Neuron (in vitro differentiated cells): ENCODE data around the gene WASHC3.
"Not testable (repeated sequence)": the region's sequence is repeated elsewhere in the genome, so short reads cannot be mapped to it uniquely, and the experiment has no call there.

Experiments used
- H2AFZ ChIP-seq: one replicate; pipeline ENCODE4 v1.6.1; 2013; ENCODE audit warnings: low read depth, mild to moderate bottlenecking, inconsistent platforms, low read length, moderate library complexity
- H3K27me3 ChIP-seq: one replicate; pipeline ENCODE4 v1.6.1; 2013; ENCODE audit warnings: low read length; ENCODE audit not compliant: insufficient read depth
- H3K36me3 ChIP-seq: one replicate; pipeline ENCODE4 v1.6.1; 2013; ENCODE audit warnings: low read length; ENCODE audit not compliant: insufficient read depth
- H3K4me1 ChIP-seq: one replicate; pipeline ENCODE4 v1.6.1; 2013; ENCODE audit warnings: low read length; ENCODE audit not compliant: insufficient read depth
- H3K4me3 ChIP-seq: 2 replicates; pipeline ENCODE4 v1.5.1; 2013; ENCODE audit warnings: mild to moderate bottlenecking, low read length, moderate library complexity
- H3K9me3 ChIP-seq: one replicate; pipeline ENCODE4 v1.6.1; 2013; ENCODE audit warnings: low read length

Gene WASHC3

DNA sequence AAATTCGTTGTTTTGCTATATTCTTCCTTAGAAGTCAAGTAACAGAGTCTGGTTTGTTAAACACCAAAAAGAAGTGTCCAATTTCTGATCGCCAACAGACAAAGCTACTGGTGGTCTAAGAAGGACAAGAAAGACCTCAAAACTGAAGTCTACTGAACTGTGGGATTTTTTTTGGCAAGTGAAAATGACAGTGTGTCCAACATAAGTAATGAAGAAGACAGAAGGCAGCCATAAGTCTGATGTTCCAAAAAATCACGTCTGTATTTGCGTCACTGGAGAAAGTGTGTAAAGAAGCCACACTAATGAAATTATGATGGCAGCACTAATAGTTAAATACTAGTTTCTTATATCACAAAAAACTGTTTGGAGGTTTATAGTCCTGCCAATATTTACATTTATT is 32.6 kb downstream of the WASHC3 start:
- H3K27me3 ChIP-seq = no peaks in the 10 kb centered on the region
- no peaks in the 10 kb centered on the region for H3K36me3 ChIP-seq
- H3K4me3 ChIP-seq = no peak overlapping the region

DNA sequence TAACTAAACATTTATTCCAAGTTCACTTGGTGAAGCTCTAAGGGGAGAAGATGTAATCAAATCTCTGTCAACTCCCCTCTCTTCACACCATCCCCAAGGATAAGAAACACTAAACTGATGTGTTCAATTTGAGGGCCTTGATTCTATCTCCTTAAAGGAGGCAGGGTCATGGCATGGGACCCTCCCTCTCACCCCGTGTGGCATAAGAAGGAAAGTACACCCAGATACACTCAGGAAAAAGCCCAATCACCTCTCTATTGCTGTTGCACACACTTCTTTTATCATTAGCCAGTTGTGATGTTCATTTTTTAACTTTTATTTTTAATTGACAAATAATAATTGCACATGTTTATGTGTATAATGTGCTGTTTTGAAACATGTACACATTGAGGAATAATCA is 35.1 kb downstream of the WASHC3 start:
- Histone ChIP-seq H3K4me3 (no peak overlapping the region), H3K27me3 (no peaks in the 10 kb centered on the region), H3K36me3 (peaks cover 6% of the 10 kb centered on the region), H3K4me1 (no peaks in the 10 kb centered on the region), H3K9me3 (no peaks in the 10 kb centered on the region), H2AFZ (no peak overlapping the region)

More for the DNA sequence above, 32.6 kb downstream of the WASHC3 start:
- Histone ChIP-seq H2AFZ (no peak overlapping the region), H3K4me1 (no peaks in the 10 kb centered on the region), H3K9me3 (no peaks in the 10 kb centered on the region)

DNA sequence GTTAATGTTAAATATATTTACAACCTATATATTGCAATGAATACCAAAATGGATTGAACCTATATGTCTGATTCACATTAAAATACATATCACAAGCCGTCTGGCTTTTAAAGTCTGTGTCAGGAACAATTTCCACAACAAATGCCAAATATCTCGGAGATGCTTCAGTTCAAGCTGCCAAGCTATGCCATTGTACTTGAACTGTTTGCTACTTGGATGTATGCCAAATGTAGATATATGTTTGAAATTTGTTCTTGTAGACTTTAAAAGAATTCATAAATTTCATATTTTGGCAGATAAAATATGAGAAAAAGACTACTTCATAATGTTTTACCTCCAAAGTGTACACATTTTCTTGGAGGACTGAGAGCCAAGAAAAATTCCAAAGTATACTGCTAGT is 37.0 kb downstream of the WASHC3 start:
- Histone ChIP-seq H3K4me1 (no peaks in the 10 kb centered on the region), H3K9me3 (no peaks in the 10 kb centered on the region), H3K27me3 (no peaks in the 10 kb centered on the region), H2AFZ (no peak overlapping the region), H3K36me3 (peaks cover 6% of the 10 kb centered on the region), H3K4me3 (no peak overlapping the region)

DNA sequence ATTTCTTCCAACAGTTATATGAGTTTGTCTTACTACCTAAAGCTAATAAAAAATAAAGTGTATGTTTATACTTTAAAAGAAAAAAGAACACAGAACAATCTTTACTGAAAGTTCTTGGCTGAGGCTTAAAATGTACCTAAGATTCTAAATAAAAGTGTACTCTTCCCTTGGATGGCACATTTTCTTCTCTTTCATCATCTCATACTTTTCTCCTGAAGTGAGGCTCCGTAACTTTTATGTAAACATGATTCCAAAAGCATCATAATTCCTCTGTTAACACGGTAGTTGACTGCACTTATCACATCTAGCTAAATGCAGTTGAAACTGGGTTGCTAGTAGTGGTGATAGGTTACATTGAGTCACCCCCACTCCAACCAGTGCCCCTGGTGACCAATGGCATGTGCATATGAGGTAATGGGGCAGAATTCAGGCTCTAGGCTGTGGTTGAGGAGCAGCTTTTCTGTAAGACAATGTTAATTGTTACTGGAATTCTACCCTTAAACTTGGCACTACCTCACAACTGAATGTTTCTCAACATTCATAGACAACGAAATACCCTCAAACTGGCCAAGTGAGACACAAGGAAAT is 38.4 kb downstream of the WASHC3 start:
- no peaks in the 10 kb centered on the region for H3K27me3 ChIP-seq
- H3K9me3 ChIP-seq = no peaks in the 10 kb centered on the region
- H3K4me3 ChIP-seq = no peak overlapping the region
- H3K36me3 ChIP-seq = peaks cover 6% of the 10 kb centered on the region
- H3K4me1 ChIP-seq = no peaks in the 10 kb centered on the region
- no peak overlapping the region for H2AFZ ChIP-seq

DNA sequence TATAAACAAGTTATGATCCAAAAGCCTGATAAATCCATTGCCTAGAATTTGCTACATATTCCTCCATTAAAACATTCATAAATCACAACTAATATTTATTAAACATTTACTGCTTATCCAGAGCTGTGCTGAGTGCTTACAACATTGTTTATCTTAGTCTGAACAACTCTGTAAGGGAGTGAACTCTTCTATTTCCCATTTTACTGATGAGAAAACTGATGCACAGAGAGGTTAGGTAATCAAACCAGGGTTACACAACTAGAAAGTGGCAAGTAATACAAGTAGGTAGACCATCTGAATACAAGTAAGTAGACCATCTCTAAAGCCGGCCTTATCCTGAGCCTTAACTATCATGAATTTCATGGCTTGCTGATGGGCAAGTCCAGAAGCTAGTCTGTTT is 39.5 kb downstream of the WASHC3 start:
- Histone ChIP-seq H3K4me3 (no peak overlapping the region), H2AFZ (no peak overlapping the region), H3K27me3 (no peaks in the 10 kb centered on the region), H3K9me3 (no peaks in the 10 kb centered on the region), H3K4me1 (no peaks in the 10 kb centered on the region), H3K36me3 (peaks cover 6% of the 10 kb centered on the region)

DNA sequence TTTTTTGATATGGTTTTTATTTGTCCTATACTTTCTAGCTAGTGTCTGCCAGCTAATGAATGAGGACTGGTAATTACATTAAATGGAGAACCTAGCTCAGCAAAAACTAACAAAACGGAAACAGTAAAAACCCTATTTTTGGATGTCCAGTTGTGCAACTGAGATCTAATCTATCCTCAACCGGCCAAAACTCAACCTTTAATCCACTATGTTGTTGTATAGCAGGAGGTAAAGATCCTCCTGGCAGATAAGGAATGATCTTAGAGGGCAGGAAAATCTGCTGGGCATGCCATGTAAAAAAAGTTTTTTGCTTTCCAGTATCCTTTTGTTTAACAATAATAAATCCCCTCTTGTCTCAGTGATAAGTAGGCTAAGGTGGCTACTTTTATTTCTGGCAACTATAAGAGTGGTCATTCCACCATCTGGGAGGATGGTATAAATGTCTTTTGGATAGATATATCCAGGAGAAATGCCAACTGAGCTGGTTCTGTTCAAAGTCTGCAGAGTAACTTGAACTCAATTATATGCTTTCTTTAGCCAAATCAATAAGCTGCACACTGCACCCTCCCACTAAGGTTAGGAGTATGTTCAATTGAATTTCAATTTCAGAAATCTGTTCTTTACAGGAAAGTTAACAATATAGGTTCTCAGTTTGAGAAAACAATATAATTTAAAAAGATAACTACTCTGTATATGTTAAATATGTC is 40.1 kb downstream of the WASHC3 start:
- Histone ChIP-seq H3K36me3 (peaks cover 6% of the 10 kb centered on the region), H3K4me3 (no peak overlapping the region), H3K27me3 (no peaks in the 10 kb centered on the region), H3K4me1 (no peaks in the 10 kb centered on the region), H3K9me3 (no peaks in the 10 kb centered on the region), H2AFZ (no peak overlapping the region)

DNA sequence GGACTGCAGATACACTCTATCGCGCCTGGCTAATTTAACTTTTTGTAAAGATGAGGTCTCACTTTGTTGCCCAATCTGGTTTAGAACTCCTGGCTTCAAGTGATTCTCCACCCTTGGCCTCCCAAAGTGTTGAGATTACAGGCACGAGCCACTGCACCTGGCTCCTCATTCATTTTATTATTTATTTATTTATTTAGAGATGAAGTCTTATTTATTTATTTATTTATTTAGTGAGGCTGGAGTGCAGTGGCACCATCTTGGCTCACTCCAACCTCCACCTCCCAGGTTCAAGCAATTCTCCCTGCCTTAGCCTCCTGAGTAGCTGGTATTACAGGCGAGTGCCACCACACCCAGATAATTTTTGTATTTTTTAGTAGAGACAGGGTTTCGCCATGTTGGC is 43.2 kb downstream of the WASHC3 start:
- H3K27me3 ChIP-seq, H3K9me3 ChIP-seq, H3K4me1 ChIP-seq, H2AFZ ChIP-seq, H3K36me3 ChIP-seq, H3K4me3 ChIP-seq: not testable (repeated sequence)

DNA sequence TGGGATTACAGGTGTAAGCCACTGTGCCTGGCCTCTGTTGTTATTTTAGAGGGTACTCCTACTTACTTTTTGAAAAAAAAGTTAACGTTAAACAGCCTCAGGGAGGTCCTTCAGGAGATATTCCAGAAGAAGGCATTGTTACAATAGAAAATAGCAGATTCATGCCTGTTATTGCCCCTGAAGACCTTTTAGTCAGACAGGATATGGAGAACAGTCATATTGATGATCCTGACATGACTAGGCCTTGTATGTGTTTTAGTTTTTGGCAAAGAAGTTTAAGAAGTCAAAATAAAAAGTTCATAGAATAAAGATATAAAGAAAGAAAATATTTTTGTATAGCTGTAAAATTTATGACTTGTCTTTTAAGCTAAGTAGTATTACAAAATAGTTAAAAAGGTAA is 45.3 kb downstream of the WASHC3 start:
- Histone ChIP-seq H3K36me3 (no peaks in the 10 kb centered on the region), H2AFZ (no peak overlapping the region), H3K27me3 (no peaks in the 10 kb centered on the region), H3K4me3 (no peak overlapping the region), H3K9me3 (no peaks in the 10 kb centered on the region), H3K4me1 (no peaks in the 10 kb centered on the region)

DNA sequence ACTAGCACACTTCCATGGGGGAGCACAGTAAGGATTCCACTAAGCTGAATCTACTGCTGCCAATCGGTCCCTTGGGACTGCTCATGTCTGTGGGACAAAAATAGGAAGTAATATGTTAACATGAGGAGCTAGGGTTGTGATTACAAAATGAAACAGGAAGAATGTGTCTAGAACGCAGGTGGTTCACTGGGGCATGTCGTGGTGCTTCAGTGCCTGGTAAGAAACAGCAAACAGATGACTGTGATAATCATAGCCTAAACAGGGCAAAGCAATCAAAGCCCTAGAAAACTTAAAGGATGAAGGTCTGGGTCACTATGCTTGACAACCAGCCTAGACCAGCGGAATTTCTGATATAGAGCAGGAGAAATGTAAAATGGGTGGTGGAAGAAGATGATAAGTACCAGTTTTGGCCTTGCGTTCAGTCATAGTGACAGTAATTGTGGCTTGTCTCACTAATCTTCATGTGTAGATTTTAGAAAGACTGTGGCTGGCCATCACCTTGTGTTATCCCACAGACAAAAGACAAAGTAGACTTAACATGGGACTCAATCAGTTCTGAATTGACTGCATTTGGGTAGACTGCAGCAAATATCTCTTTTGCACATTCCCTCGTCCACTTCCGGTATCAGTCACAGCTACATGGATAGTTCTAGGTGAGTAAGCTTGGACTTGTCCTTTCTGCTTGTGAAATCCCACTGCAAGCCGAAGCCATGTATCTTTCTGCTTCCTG is 51.4 kb downstream of the WASHC3 start:
- Histone ChIP-seq H2AFZ (no peak overlapping the region), H3K4me3 (no peak overlapping the region), H3K4me1 (no peaks in the 10 kb centered on the region), H3K36me3 (no peaks in the 10 kb centered on the region), H3K9me3 (no peaks in the 10 kb centered on the region), H3K27me3 (no peaks in the 10 kb centered on the region)

DNA sequence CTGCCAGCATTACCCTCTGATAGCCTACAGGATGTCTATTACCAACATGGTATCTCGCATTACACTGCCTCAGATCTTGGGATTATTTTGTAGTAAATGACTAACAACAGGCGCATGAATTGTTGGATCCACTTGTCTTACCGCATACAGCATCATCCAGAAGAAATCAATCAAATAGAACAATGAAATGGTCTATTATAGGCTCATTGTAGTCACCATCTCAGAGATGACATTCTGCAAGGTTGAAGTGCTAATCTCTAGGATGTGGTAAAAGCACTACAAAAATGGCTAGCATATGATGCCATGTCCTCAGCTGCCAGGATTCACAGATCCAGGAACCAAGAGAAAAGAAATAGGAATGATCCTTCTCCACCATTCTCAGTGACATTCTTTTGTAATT is 52.0 kb downstream of the WASHC3 start:
- no peak overlapping the region for H3K4me3 ChIP-seq
- no peaks in the 10 kb centered on the region for H3K36me3 ChIP-seq
- no peaks in the 10 kb centered on the region for H3K27me3 ChIP-seq
- H2AFZ ChIP-seq = no peak overlapping the region
- no peaks in the 10 kb centered on the region for H3K9me3 ChIP-seq
- H3K4me1 ChIP-seq = no peaks in the 10 kb centered on the region

DNA sequence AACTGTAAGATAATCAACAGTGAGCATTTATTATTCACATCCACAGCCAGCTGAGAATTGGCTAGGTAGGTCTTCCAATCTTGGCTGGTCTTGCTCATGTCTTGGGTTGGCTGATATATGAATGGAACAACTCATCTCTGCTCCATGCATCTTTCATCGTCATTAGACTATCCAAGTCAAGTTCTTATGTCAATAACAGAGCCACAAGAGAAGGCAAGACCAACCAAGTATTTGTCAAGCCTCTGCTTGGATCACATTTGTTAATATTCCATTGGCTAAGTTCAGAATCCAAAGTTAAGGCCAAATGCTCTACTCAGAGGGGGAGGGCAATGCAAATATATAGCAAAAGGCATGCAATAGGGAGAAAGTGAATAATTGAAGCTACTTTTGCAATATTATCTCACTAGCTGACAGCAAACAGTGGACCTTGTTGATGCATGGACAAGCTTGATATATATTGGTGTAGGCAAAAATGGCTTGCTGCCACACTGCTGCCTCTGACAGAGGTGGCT is 53.1 kb downstream of the WASHC3 start:
- Histone ChIP-seq H3K9me3 (no peaks in the 10 kb centered on the region), H3K4me1 (no peaks in the 10 kb centered on the region), H3K27me3 (no peaks in the 10 kb centered on the region), H3K4me3 (no peak overlapping the region), H3K36me3 (no peaks in the 10 kb centered on the region), H2AFZ (no peak overlapping the region)

DNA sequence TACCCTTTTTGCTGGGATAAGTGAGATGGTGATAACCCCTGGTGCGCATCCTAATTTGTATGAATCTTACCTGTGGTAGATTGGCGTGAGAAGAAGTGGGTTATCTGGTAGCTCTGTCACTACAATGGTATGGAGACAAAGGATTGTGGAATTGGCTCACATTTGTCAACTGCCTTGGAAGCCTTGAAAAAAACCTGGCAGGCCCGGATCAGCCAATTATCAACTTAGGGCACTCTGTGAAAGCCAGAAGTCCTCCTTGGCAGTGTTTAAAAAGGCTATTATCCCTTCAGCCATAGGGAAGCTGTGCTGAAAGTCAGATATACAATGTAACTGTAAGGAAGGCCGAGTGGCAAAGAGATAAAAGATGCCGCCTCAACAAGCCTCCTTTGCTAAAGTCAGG is 56.5 kb downstream of the WASHC3 start:
- Histone ChIP-seq H3K36me3 (no peaks in the 10 kb centered on the region), H3K4me3 (no peak overlapping the region), H3K4me1 (no peaks in the 10 kb centered on the region), H2AFZ (no peak overlapping the region), H3K9me3 (no peaks in the 10 kb centered on the region), H3K27me3 (no peaks in the 10 kb centered on the region)

DNA sequence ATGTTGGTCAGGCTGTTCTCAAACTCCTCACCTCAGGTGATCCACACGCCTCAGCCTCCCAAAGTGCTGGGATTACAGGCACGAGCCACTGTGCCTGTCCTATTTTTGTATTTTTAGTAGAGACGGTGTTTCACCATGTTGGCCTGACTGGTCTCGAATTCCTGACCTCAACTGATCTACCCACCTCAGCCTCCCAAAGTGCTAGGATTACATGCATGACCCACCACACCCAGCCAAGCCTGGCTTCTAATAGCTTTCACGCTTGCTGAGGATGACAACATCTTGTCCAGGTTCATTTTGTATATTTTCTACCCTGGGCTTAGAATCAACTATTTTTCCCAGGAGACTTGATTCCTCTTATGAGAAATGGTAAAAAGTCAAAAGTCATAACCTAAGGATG is 64.7 kb downstream of the WASHC3 start:
- H3K36me3 ChIP-seq = no peaks in the 10 kb centered on the region
- no peaks in the 10 kb centered on the region for H3K27me3 ChIP-seq
- no peaks in the 10 kb centered on the region for H3K4me1 ChIP-seq
- H2AFZ ChIP-seq = no peak overlapping the region
- no peak overlapping the region for H3K4me3 ChIP-seq
- H3K9me3 ChIP-seq = no peaks in the 10 kb centered on the region
